ENCODE results near the gene TMEM132A.

Gene TMEM132A

GRCh38 chr11:60922906-60923305 lies 1.4 kb upstream of the TMEM132A start:
- DNase-seq, result no peak

- DNase-seq, result no peak
These were observed 934 bp upstream of the TMEM132A start for GRCh38 chr11:60923326-60923725.

- DNase-seq, result no peak
These were observed 505 bp upstream of the TMEM132A start for GRCh38 chr11:60923800-60924109.

- DNase-seq, result no peak
These were observed 920 bp downstream of the TMEM132A start for GRCh38 chr11:60924906-60925853.

GRCh38 chr11:60925868-60926267 lies 1.6 kb downstream of the TMEM132A start:
- DNase-seq, result no peak

- DNase-seq, result no peak
These were observed 2.2 kb downstream of the TMEM132A start for GRCh38 chr11:60926500-60926899.

GRCh38 chr11:60927061-60927592 lies 2.9 kb downstream of the TMEM132A start:
- no peak for DNase-seq

- no peak for DNase-seq
These were observed 3.3 kb downstream of the TMEM132A start for GRCh38 chr11:60927600-60927999.

GRCh38 chr11:60928563-60929001 lies 4.3 kb downstream of the TMEM132A start:
- no peak for DNase-seq

- no peak for DNase-seq
These were observed 5.5 kb downstream of the TMEM132A start for GRCh38 chr11:60929764-60930163.

GRCh38 chr11:60930394-60930793 lies 6.1 kb downstream of the TMEM132A start:
- no peak for DNase-seq

GRCh38 chr11:60931917-60932316 lies 7.7 kb downstream of the TMEM132A start:
- DNase-seq, result no peak

- no peak for DNase-seq
These were observed 8.5 kb downstream of the TMEM132A start for GRCh38 chr11:60932605-60933356.

- no peak for DNase-seq
These were observed 9.3 kb downstream of the TMEM132A start for GRCh38 chr11:60933416-60934123.

GRCh38 chr11:60934124-60934789 lies 10.0 kb downstream of the TMEM132A start:
- DNase-seq, result no peak

- DNase-seq, result no peak
These were observed 10.7 kb downstream of the TMEM132A start for GRCh38 chr11:60934790-60935605.

GRCh38 chr11:60935676-60936442 lies 11.6 kb downstream of the TMEM132A start:
- DNase-seq, result no peak

GRCh38 chr11:60936467-60937143 lies 12.3 kb downstream of the TMEM132A start:
- no peak for DNase-seq

- no peak for DNase-seq
These were observed 12.9 kb downstream of the TMEM132A start for GRCh38 chr11:60937144-60937527.

- no peak for DNase-seq
These were observed 13.6 kb downstream of the TMEM132A start for GRCh38 chr11:60937811-60938210.

Data from bone marrow (tissue), 2 donors.